Measurements from ENCODE around the gene LDB2.
A peak's percentile ranks its signal among the peaks of the same experiment; 100 is the strongest.

Gene LDB2

DNA sequence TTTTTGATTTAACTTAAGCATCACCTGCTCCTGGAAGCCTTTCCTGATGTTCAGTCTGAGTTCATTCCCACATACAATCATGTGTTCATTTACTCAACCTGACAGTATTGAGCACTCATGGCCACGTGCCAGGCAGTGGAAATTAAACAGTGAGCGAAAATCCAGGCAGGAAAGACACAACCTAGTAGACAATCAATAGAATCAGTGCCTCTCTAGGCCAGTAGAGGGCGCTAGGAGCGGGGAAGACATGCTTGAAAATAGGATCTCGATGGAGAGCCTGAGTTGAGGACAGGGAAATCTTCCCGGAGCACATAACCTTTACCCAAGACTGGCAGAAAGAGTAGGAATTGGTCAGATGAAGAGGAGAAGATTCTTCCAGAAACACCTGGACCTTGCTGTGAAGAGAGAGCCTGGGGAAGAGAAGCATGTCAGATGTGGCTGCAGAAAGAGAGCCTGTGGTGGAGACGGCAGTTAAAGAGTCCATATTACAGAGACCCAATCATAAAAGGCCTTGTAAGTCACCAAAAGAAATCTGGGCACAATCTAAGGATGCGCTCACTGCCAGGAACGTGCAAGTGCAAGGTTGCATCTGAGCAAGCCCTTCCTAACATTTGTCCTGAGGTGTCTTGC lies 103.5 kb downstream of the LDB2 start:
- DNase-seq, result peak; percentile 37 to 43

- no peak for DNase-seq
These were observed 107.0 kb downstream of the LDB2 start for GRCh38 chr4:16791460-16791859.

GRCh38 chr4:16790508-16790907 lies 107.9 kb downstream of the LDB2 start:
- no peak for DNase-seq

DNA sequence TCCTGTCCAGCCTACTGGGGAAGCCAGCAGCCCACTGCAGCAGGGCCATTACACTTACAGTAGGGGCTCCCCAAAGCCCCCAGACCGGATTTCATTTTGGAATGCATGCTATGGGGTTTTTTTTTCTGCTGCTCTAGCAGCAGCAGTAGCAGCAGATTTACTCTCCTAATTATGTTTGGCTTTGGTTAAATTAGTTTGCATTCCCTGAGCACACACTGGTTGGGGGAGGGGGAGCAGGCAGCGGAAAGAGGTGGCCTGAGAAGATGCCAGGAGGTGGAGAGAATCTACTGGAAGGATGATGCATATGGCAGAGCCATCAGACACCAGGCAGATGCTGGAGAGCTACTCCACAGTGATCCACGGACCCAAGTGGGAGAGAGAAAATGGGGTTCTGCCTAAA lies 109.6 kb downstream of the LDB2 start:
- peak in 1 of 2 experiments; percentile 17 for DNase-seq

- no peak for DNase-seq
These were observed 112.5 kb downstream of the LDB2 start for GRCh38 chr4:16785793-16786527.

DNA sequence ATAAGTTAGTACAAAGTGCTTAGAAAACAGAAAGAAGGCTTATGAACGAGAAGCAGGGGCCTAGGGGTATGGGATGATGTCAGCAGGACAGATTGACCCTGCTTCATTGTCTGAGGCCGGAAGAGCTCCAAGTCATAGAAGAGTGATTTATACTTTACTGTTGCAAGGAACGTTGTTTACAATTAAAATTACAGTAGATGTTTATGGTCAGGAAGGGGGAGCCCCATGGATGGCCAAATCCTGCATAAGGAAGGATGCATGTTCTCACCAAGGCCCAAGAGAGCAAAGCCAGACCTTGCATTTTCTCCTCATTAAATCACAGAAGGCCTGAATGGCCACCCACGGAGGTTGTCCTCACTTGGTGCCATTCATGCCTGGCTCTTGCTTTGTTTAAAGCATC lies 115.3 kb downstream of the LDB2 start:
- DNase-seq, result no peak

GRCh38 chr4:16779028-16779675 lies 119.3 kb downstream of the LDB2 start:
- DNase-seq, result no peak

DNA sequence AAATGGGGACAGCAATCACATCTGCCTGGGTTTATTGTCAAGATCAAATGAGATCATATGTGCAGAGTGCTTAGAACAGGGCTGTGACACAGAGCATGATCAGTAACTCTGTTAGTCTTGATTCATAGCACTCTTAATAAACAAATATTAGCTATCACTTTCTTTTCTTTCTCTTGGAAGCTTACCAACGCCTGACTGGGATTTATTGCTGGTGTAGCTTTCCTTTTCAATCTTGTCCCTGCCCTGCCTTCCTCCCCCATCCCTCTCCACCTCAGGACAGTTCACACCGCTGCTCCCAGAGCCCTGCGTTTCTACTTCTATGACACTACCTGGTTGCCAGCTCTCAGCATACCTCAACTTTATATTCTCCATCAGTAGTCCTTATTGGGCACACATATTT lies 120.7 kb downstream of the LDB2 start:
- DNase-seq, result no peak

- no peak for DNase-seq
These were observed 122.9 kb downstream of the LDB2 start for GRCh38 chr4:16775411-16776154.

DNA sequence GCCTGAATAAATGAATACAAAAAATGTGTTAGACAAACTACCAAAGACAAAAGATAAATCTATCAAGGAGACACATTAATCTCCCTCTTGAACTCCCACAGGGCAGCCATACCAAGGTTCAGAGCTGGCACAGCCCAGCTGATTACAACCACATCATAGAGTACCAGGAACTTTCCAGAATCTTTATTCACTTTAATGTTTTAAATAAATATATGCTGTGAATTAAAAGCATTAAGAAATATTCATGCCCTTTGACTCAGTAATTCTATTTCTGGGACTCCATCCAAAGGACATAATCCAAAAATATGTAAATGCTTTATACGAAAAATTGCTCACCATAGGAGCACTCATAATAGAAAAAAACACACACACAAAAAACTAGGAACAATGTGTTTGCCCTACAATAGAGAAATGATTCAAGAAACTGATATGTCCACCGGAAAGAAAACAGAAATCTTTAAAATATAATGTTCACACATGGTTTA lies 126.0 kb downstream of the LDB2 start:
- DNase-seq, result no peak

GRCh38 chr4:16770710-16771285 lies 127.6 kb downstream of the LDB2 start:
- DNase-seq, result no peak

GRCh38 chr4:16767861-16768260 lies 130.6 kb downstream of the LDB2 start:
- no peak for DNase-seq

DNA sequence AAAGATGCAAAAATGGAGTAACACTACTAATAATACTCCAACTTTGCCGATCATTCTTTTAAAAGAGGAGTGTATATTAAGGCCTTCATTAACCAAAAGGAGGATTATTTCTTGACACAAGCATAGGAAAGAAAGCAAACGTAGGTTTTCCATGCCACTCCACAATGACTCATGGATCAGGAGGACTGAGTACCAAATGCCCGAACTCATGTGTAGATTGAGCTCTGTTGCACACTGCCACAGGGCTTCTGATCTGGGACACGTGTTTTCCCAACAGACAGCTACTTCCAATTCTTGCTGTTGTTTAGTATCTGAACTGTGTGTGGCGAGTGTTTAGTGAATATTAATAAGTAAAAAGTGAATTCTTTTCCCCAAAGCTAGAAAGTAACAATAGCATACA lies 131.2 kb downstream of the LDB2 start:
- no peak for DNase-seq

- no peak for DNase-seq
These were observed 132.9 kb downstream of the LDB2 start for GRCh38 chr4:16765546-16765945.

DNA sequence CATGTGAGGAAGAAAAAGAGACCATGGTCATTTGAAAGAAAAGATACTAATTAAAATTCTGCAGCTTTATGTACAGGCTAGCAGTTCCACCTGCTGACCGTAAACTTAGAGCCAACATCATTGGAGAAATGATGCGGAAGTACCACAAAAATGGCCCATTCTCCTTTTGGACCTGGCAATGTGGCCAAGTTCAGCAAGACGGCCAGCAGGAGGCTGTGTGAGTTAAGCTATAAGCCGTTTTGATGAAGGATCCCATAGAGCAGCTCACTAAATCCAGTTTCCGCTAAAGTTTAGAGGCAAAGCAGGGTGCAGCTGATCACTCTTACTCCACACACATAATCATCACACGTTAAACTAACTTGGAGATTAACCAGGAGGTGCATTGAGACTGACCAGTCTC lies 133.8 kb downstream of the LDB2 start:
- no peak for DNase-seq

GRCh38 chr4:16760617-16761363 lies 137.7 kb downstream of the LDB2 start:
- DNase-seq, result no peak

DNA sequence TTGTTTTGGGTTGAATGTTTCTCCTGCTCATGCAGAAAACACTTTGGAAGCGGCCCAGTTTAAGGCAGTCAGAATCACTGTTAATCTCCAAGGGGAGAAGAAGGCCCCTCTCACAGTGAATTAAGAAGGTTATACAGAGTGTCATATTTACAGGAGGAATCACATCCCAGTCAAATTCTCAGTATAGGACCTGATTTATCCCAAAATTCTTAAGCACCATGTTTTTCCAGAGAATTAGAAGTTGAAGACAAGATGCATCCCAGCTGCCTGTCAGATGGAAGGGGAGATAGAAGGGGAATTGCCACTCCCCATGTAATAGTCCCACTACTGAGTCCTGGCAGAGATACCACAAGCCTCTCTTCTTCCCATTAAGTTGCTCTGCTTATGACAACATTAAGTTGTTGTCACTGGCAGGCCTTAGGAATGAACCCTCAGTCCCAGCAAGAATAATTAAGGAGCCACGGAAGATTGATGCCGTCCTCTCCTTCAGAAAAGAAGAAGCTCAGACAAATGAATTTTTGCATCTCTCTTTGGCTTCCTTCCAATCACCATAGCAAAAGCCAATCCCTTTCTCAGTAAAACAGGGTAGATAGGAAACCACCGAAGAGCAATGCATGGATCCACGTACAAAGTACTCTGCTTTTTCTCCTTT lies 138.4 kb downstream of the LDB2 start:
- DNase-seq, result no peak

DNA sequence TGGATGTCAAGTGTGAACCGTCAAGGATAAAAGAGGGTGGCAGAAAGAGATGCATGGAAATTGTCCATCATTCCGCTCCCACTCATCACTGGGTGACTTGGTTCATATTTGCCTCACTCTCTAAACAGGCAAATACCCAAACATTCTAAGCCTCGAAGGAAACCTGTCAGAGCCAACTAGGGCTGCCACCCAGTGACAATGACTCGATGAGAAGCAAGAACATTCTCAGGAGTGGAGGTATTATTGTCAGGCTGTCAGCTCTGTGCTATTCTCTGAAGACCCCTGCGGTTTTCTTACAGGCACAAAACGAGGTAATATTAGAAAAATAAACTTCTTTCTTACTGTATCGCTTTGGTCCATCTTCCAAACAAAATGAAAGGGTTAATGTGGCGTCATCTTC lies 139.6 kb downstream of the LDB2 start:
- DNase-seq, result no peak

- no peak for DNase-seq
These were observed 140.2 kb downstream of the LDB2 start for GRCh38 chr4:16758255-16758654.

DNA sequence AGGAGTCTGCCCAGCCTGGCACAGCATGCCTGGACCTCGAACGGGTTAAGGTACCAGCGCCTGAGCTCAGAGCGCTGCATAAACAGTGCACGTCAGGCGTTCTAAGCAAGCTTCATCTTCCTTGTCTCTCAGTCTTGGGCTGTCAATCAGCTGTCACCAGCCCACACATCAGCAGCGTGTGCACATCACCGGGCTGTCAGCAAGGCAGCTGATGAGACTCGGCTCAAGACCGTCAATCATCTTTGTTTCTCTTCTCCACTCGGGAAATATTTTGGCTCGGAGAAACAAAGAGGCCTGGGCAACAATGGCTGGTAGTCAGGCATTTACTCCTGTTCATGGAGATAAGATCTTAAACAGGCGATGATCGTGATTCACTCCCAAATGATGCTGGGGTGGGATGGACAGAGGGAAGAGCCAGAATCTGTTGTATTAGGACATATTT lies 141.3 kb downstream of the LDB2 start:
- DNase-seq, result no peak

DNA sequence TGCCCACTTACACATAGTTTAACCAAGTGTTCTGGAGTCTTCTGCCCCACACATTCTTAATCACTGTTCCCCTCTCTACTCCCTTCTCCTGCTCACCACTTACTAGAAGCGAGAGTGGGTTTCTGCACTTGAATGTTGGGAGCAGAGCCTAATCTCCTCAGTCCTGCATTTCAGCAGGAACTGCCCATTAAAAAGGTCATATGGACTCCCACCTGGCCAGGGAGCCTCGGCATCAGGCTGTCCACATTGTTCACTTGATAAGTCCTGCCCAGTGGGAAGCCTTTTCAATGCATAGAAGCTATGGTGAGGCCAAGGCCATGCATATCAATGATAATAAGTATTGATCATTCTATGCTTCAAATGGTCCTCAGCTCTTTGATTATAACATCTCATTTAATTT lies 144.3 kb downstream of the LDB2 start:
- no peak for DNase-seq

DNA sequence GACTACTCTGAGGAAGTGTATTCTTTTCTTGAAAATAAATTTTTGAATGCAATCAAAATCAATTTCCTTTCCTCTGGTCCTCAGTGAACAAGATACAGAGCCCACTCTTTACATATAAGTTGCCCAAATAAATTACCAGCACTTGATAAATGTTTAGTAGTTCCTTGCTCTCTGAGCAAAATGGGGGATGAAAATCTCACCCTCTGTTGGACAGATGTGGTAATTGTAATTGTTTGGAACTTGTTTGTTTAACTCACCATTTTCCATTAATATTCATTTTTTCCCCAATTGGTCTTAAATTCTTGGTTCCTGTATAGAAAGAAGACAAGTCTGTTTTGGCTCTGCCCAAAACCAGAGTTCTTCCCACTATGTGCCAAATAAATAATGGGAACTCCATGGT lies 146.3 kb downstream of the LDB2 start:
- no peak for DNase-seq
